Right lobe of liver (tissue), 4 donors: ENCODE data around the gene CUL9.
"Not testable (repeated sequence)": the region's sequence is repeated elsewhere in the genome, so short reads cannot be mapped to it uniquely, and the experiment has no call there.

Experiments
- CTCF ChIP-seq, 4 donors: fragments of 200-600 bp in 3 of 4; fragments of 450-650 bp in 1 of 4; IDR thresholded peaks; one replicate each; pipeline versions ENCODE4 v1.5.1 to v1.8.0; 2016 to 2022; ENCODE audit warnings: antibody characterized with exemption in 4 of 4, mild to moderate bottlenecking in 2 of 4
- POLR2A ChIP-seq: fragments of 450-650 bp; IDR thresholded peaks from one replicate; pipeline ENCODE4 v1.6.1; 2017; ENCODE audit warnings: antibody characterized with exemption, mild to moderate bottlenecking
- donor health status: DM: no; HTN: no; CAD: no.
- donor health status: DM: no; HTN: no; CAD: no.
- donor health status: DM: no; HTN: yes; CAD: no.

- not testable (repeated sequence) for TF ChIP-seq POLR2A; CTCF (IDR thresholded peaks at IDR 0.05)
These were observed 42.0 kb upstream of the CUL9 start for GRCh38 chr6:43139973-43140372.
